Fibroblast of skin of right biceps (primary cell): ENCODE measurements around the gene SLFN12L.
"Not testable (repeated sequence)": the region's sequence is repeated elsewhere in the genome, so short reads cannot be mapped to it uniquely, and the experiment has no call there.

Experiments
- DNase-seq: peaks from one replicate; pipeline ENCODE4 v3.0.0-alpha.2; 2013

SLFN12L gene

GRCh38 chr17:35537601-35538141 is at the start of gene SLFN12L:
Gene SLFN12L (minus strand): TSS chr17:35537678. CDS start chr17:35522364, 15,314 bp downstream.
- DNase-seq, result no peak

DNA sequence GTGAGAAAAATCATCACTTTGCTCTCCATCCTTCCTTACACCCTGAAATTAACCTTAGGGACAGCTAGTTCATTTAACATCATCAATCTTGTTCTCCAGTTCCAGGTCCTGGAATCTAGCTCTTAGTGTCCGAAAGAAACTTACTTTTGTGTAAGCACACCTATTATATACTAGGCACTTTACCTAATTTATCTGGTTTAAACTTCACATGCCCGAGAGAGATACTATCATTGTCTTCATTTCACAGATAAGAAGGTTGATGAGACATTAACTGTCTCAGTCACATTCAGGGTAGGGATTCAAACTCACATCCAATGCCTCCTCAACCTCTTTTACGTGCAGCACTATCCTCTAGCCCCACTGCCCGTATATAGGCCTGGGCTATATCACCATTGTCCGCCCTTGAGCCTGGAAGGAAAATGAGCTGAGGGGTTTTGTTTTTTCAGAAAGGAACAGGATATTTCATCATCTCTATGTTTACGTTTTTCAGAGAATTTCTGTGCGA is 49.1 kb upstream of the SLFN12L start:
- DNase-seq, result no peak

- no peak for DNase-seq
Observed at GRCh38 chr17:35584061-35584460, 46.6 kb upstream of the SLFN12L start.

GRCh38 chr17:35578929-35579432 is 41.5 kb upstream of the SLFN12L start:
- no peak for DNase-seq

- DNase-seq, result peak; percentile 91
Observed at GRCh38 chr17:35578197-35578928, 40.9 kb upstream of the SLFN12L start, which contains the start of gene PEX12. Gene PEX12 (minus strand): TSS chr17:35578571. CDS start chr17:35578021, 550 bp downstream.

DNA sequence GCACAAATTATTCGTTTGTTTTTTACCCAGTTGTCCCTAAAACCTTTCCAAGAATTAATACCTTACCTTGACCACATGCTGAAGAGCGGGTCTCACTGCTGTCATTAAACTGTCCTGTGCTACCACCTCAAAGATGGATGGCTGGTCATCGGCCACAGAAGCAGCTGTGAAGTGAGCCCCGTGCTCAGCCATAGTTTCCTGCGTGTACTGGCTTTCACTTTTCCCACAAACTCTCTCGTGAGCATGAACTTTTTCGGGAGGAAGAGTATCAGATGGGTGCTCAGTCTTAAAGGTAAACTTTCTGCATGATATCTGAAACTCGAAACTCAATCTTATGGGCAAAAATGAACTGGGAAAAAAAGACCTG is 40.3 kb upstream of the SLFN12L start:
- DNase-seq, result no peak

GRCh38 chr17:35575759-35576158 is 38.3 kb upstream of the SLFN12L start:
- no peak for DNase-seq

DNA sequence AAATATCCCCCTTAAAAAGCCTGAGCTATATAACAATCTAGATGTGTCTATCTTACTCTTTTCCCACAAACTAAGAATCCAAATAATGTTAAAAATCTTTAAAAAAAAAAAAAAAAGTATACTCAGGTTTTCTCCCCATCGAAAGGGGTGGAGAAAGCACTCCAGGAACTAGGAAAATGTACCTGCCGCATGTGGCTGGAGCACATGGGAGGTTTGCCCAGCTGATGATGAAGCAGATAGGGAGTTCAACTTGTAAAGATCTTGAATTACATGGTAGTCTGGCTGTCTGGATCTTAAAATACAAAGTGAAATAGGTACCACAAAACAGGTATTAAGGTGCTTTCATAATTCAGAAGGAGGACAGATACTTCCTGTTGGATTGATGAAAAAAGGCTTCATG is 31.9 kb upstream of the SLFN12L start:
- DNase-seq, result no peak

- peak; percentile 49 for DNase-seq
Observed at GRCh38 chr17:35568561-35568960, 31.1 kb upstream of the SLFN12L start.

- DNase-seq, result no peak
Observed at GRCh38 chr17:35566968-35567367, 29.5 kb upstream of the SLFN12L start.

DNA sequence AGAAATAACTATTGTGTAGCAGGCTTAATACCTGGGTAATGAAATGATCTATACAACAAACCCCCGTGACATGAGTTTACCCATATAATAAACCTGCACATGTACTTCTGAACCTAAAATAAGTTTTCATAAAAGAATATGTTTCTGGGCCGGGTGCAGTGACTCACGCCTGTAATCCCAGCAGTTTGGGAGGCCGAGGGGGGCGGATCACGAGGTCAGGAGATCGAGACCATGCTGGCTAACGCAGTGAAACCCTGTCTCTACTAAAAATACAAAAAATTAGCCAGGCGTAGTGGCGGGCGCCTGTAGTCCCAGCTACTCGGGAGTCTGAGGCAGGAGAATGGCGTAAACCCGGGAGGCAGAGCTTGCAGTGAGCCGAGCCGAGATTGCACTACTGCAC is 25.7 kb upstream of the SLFN12L start:
- not testable (repeated sequence) for DNase-seq

- DNase-seq, result no peak
Observed at GRCh38 chr17:35560703-35561102, 23.2 kb upstream of the SLFN12L start, which contains the start of gene SLFN14. Gene SLFN14 (minus strand): TSS chr17:35560819. CDS start chr17:35558062, 2,757 bp downstream.

DNA sequence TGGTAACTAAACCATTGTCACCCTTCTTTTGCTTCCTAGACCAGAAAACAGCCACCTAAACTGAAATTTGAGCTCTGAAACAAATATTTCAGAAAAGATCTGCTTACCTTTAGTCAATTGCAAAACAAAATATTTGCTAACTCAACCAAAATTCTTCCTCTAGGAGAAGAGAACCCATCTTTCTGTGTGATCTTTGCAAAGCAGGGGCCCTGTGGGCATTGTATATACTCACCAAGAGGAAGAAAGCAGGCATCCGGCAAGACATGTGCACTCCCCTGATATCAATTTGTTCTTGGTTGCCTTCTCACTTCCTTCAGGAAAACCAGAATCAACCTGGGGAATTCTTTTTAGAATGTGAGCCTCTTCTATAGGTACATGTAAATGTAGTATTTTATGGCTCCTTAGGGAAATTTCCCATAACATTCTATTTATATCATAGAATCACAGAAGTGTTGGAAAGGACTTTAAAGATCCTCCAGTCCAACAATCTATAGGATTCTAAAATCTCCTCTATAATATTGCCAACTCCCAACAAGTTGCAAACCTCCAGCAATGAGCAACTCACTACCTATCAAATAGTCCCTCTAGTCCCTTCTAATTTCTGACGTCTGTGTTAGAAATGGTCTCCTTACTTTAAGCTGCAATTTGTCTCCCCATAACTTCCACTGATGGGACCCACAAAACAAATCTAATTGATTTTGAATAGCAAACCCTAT is 22.2 kb upstream of the SLFN12L start:
- DNase-seq, result no peak

GRCh38 chr17:35557353-35557752 is 19.9 kb upstream of the SLFN12L start:
- no peak for DNase-seq

GRCh38 chr17:35555691-35556090 is 18.2 kb upstream of the SLFN12L start:
- no peak for DNase-seq

DNA sequence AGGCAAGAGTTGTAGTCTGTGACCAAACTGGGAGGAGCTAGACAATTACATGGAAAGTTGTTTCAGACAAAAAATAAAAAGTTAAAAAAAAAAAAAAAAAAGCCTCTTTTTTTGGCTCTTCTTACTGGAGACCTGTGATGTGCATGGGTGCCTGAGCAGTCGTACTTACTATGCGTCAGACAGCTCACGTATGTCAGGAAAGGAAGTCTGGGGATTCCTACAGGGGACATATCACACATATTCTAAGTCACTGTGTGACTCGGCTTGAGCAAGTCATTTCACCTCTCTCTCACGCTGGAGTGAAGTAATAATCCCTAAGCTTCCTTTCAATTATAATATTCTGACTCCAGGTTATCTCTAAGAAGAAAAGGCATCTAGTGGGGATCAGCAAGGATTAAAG is 17.2 kb upstream of the SLFN12L start:
- no peak for DNase-seq

- no peak for DNase-seq
Observed at GRCh38 chr17:35553310-35553709, 15.8 kb upstream of the SLFN12L start.

DNA sequence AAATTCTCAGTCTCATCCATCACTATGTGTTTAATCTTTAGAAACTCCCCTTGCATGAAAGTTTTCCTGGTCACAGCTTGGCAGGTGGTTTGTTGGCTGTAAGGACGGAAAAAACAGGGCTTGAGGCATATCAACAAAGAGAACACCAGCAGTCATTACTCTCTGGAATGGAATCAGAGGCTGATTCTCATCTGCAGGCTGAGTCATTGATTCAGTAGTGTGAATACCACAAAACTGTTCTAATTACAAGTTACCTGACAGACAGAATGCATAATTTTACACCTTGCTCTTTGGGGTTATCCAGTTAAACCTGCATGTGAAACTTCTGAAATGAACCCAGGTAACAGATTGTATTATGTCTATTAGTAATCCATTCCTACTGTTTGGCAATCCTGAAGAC is 11.5 kb upstream of the SLFN12L start:
- DNase-seq, result no peak

GRCh38 chr17:35548208-35548810 is 10.8 kb upstream of the SLFN12L start:
- no peak for DNase-seq

- no peak for DNase-seq
Observed at GRCh38 chr17:35546487-35546886, 9.0 kb upstream of the SLFN12L start.

DNA sequence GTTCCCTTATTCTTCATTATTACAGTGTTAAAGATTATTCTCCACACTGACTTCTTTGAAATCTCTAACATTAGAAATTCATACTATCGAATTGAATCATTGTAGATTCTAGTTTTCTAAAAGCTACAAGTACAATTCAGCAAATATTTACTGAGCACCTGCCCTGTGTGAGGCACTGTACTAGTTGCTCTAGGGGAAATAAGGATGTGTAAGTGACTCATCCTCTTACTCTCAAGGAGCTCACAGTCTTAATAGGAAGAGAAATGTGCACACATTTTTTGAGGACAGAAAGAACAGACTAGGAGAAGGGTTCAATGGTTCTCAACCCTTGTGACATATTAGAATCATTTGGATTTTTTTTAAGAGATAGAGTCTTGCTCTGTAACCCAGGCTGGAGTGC is 7.7 kb upstream of the SLFN12L start:
- no peak for DNase-seq

GRCh38 chr17:35543856-35544255 is 6.4 kb upstream of the SLFN12L start:
- peak; percentile 16 for DNase-seq

DNA sequence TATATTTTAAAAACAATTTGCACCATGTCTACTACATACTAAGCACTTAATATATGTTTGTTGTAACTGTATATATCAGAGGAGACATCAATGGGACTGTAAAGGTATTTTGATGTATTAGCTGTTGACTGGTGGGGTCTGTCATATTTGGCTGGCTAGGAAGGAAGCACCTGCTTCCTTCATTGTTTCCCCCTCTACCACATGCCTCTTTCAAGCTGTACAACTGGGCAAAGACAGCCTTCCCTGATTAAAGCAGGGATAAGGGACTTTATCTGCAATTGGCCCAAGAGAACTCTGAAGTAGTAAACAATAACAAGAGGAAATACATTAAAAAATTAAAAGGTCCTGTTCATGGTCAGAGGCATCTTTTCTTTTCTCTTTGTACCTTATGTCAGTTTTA is 5.5 kb upstream of the SLFN12L start:
- no peak for DNase-seq
